COLO668 (cell line): ENCODE results near the gene BLVRA.

ENCODE experiments used
- DNase-seq: peaks from one replicate; lab custom pipeline; 2025; ENCODE audit not compliant: unreplicated experiment; lab: John Stamatoyannopoulos, UW

Gene BLVRA

GRCh38 chr7:43855176-43855575, 96.7 kb downstream of the BLVRA start:
- no peak for DNase-seq

GRCh38 chr7:43856316-43856715, 97.8 kb downstream of the BLVRA start:
- no peak for DNase-seq
